HG02885 (cell line): Measurements from ENCODE around the gene TPSD1.
"Not testable (repeated sequence)": the region's sequence is repeated elsewhere in the genome, so short reads cannot be mapped to it uniquely, and the experiment has no call there.

Experiments used
- ATAC-seq: cut with Tn5 transposase; IDR thresholded peaks from one replicate; pipeline ENCODE4 v1.9.1; 2021; ENCODE audit warnings: mild to moderate bottlenecking; ENCODE audit not compliant: unreplicated experiment, poor library complexity

Gene TPSD1

DNA sequence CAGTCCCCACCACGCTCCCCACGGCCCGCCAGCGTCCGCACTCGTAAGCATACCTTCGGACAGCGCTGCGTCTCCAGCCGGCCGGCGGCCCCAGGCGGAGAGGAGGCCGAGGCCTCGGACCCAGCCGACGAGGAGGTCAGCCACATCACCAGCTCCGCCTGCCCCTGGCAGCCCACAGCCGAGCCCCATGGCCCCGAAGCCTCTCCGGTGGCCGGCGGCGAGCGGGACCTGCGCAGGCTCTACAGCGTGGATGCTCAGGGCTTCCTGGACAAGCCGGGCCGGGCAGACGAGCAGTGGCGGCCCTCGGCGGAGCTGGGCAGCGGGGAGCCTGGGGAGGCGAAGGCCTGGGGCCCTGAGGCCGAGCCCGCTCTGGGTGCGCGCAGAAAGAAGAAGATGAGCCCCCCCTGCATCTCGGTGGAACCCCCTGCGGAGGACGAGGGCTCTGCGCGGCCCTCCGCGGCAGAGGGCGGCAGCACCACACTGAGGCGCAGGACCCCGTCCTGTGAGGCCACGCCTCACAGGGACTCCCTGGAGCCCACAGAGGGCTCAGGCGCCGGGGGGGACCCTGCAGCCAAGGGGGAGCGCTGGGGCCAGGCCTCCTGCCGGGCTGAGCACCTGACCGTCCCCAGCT, 35.7 kb upstream of the TPSD1 start:
- ATAC-seq = no peak

DNA sequence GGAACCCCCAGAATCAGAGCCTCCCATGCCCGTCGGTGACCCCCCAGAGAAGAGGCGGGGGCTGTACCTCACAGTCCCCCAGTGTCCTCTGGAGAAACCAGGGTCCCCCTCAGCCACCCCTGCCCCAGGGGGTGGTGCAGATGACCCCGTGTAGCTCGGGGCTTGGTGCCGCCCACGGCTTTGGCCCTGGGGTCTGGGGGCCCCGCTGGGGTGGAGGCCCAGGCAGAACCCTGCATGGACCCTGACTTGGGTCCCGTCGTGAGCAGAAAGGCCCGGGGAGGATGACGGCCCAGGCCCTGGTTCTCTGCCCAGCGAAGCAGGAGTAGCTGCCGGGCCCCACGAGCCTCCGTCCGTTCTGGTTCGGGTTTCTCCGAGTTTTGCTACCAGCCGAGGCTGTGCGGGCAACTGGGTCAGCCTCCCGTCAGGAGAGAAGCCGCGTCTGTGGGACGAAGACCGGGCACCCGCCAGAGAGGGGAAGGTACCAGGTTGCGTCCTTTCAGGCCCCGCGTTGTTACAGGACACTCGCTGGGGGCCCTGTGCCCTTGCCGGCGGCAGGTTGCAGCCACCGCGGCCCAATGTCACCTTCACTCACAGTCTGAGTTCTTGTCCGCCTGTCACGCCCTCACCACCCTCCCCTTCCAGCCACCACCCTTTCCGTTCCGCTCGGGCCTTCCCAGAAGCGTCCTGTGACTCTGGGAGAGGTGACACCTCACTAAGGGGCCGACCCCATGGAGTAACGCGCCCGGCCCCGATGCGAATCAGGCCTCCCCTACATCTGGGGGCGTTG, 34.8 kb upstream of the TPSD1 start:
- no peak for ATAC-seq

DNA sequence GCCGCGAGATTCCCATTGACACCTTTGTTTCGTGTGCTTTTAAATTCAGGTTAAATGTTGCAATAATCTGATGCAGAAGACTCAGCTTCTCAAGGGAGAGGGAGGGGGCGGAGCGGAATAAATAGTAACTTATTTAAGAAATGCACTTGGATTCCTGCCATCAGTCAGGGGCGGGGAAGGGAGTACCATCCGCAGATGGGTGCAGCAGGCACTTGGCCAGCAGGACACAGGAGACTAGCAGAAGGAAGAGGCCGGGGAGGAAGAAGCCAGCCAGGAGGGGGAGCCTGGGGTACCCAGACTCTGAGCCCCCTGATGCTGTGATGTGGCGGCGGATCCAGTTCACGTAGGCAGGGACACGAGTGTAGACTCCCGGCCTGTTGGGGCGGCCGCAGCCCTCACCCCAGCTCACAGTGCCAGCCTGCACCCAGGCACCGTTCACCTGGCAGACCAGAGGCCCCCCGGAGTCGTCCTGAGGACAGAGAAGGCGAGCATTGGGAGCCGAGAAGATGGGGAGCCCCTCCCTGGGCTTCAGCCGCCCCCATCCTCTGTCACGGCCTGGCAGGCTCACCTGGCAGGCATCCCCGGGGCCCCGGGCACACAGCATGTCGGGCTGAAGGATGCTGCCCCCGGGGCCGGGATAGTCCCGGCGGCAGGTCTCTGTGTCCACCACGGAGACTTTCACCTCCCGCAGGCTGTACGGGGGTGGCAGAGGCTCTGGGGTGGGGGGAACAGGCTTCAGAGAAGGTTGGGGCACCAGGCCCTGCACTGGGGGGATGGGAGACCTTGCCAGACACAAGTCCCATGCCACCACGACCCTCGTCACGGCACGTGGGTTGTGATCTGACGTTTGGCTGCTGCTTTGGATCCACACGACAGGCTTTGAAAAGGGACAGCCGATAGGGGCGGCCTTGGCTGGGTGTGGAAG, 34.0 kb upstream of the TPSD1 start:
- ATAC-seq = no peak

DNA sequence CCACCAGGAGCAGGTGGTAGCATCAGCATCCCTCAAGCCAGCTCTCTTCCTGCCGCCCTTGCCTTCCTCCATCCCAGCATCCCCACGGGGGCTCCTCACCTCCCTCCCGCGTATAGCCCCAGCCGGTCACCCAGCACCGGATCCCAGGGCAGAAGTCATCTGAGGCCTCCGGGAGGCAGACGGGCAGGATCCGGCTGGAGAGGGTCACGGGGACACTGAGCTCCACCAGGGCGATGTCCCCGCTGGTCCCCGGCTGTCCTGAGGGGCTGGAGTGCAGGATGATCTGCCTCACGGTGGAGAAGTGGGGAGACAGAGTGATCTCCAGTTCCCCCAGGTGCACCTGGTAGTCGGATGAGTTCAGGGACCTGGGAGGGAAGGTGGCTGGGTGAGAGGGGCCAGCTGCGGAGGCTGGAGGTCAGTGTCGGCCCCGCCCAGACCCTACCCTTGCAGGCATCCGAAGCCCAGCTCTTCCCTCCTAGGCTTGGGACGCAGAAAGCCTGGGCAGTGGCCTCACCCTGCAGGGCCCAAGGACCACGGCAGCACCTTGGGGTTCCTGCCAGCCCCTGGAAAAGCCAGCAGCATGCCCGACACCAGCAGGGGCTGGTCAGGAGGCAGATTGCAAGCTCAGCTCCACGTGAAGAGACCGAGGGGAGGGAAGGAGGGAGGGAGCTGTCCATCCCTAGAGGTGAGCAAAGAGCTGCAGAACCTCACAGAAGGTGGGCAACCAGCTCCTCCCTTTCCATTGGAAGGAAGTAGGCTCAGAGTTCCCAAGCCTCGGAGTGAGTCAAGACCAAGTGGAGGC, 33.1 kb upstream of the TPSD1 start:
- ATAC-seq = no peak

DNA sequence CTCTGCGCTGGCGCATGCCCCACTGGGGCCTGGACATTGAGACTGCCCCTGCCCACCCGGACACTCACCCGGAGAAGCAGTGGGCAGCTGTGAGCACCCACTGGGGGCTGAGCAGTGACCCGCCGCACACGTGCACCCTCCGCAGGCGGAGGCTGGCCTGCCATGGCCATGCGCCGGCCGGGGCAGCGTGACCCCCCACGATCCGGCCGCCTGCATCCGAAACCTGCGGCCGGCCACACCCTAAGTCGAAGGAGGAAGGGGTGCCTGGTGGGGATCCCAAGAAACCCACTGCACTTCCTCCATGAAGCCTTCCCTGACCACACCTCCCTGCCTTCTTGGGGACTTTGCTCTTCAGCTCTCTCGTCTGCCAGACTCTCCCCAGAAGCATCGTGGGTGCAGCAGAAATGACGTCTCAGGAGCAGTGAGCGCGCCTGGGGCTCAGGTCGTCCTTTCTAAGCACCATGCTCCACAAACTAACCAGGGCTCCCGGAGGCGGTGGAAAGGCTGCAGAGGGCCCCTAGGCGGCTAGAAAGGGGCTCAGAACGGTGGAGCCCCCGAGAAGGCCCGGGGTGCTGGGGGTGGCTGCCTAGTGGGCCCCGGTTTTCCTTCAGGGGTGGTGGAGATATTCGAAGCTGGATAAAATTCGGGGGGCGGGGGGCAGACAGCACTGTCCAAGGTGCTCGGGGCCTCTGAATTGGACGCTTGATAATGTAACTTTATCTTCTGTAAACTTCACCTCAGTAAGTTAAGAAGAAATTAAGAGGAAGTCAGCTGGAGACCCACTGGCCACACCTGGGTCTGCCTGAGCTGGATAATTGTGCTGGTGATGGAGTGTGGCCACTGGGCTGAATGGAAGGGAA, 32.3 kb upstream of the TPSD1 start:
- ATAC-seq = no peak

DNA sequence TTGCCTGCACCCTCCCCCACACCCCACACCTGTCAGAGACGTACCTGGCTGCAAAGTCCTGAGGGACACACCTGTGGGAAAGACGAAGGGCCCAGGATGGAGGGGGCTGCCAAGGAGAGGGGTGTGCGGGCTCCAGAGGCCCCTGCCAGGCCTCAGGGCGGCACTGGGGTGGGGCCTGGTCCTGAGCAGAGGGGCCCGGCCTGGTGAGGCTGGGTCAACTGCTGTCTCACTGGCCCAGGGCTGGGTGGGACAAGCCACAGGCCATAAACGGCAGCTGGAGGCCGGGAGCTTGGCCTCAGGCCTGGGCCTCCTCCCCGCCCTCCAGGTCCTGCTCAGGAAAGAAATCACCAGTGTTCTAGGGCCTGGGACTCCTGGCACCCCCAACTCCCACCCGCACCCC, 31.3 kb upstream of the TPSD1 start:
- ATAC-seq = no peak

DNA sequence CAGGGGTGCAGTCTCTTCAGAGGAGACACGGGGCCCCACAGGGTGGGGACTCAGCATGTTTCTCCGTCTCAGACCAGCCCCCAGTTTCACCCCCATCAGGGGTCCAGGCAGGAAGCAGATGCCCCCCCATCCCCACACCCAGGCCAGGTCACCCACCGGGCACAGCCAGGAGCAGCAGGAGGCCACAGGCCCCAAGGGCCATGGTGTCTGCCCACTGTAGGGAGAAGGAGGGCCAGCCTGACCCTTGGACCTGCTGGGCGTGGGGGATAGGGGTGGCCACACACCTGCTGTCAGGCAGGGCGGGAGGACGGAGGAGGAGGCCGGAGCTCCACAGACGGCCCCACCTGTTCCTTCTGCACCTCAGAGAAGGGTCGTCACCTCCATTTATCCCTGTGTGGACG, 30.8 kb upstream of the TPSD1 start, which contains the start of gene TPSG1:
TPSG1 (minus strand) TSS at position 218 of the 401 bp plus-strand sequence; CDS start at position 202, 16 bp downstream.
- ATAC-seq = no peak

DNA sequence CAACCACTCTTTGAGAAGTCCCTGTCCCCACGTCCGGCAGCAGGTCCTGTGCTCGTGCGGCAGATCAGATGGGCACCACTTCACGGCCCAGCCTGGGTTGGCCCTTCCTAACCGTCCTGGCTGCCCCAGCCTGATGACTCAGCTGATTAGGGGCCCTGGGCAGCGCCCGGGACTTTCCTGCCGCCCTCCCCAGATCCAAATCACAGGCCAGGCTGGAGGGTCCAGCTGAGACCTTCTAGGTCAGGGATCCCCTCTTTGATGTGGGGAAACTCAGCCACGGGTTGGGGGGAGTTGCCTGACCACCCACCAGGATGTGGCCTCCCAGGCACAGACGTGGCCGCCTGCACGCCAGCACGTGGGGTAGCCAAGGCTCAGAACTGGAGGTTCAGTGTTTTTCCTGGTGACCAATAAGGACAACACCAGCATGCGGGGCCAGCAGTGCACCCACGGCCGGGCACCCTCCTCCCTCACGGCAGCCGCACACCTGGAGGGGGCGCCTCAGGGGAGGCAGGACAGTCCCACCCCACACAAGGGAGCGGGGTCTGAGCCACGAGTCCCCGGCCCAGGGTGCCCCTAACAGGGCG, 30.0 kb upstream of the TPSD1 start:
- ATAC-seq = not testable (repeated sequence)

DNA sequence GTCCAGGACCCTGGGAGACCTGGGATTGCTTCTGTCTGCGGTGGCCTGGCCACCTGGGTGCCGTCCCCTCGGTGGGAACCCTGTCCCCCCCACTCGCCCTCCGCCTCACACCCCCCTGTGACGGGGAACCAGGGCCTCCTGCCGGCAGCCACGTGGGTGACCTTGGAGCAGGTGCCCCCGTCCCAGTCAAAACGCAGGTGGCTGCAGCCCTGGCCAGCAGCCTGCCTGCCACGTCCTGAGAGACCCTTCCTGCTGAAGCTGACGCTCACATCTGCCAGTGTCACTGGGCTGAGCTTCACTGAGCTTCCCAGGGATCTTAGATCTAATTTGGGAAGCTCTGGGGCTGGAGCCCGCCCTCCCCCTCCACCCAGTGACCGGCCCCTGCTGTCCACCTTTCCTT, 29.2 kb upstream of the TPSD1 start:
- not testable (repeated sequence) for ATAC-seq

DNA sequence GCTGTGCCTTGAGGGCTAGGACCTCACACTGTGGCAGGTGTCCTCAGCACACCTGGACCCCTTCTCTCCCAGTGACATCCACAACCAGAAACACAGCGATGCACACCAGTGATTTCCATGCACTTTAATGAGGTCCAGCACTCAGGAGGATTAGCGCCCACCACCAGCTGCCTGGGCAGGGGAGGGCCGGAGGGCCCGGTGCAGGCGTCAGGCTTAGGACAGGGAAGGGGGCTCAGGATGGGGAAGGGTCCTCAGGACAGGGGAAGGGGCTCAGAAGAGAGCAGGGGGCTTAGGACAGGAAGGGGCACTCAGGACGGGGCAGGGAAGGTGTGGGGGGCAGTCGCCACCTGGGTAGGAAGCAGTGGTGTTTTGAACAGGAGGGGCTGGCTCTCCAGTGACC, 27.6 kb upstream of the TPSD1 start:
- not testable (repeated sequence) for ATAC-seq

DNA sequence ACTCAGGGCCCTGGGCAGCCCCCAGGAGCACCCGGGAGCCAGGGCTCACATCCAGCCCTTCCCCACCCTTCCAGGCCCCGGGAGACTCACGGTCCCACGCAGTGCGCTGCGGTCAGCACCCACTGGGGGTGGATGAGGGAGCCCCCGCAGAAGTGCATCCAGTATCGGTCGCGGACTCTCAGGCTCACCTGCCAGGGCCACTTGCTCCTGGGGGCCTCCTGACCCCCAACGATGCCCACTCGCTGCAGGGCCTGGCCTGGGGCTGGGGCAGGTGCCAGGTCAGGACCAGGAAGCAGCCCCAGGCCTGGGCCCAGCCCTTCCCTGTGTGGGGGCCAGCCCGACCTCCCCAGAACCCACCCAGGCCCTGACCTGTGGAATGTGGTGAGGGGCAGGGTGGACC, 26.4 kb upstream of the TPSD1 start:
- not testable (repeated sequence) for ATAC-seq

DNA sequence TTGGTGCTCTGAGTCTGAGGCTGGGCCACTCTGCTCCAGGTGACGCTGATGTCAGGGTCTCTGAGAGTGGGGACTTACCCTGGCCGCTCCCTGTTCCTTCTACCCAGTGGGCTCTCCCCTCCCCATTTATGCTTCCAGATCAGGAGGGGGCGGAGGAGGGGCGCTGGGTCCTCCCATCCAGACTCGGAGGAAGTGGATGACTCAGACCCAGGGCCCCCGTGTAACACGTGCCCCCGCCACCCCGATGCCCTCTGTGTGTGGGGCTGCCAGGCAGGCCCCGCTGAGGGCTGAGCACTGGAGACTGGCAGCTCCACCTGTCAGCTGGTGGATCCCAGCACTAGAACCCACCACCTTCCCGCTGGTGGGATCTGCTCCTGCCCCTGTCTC, 25.8 kb upstream of the TPSD1 start, which contains the start of gene TPSB2:
TPSB2 (minus strand) TSS at position 101 of the 387 bp plus-strand sequence. CDS start 233 bp downstream, outside the sequence.
- not testable (repeated sequence) for ATAC-seq

DNA sequence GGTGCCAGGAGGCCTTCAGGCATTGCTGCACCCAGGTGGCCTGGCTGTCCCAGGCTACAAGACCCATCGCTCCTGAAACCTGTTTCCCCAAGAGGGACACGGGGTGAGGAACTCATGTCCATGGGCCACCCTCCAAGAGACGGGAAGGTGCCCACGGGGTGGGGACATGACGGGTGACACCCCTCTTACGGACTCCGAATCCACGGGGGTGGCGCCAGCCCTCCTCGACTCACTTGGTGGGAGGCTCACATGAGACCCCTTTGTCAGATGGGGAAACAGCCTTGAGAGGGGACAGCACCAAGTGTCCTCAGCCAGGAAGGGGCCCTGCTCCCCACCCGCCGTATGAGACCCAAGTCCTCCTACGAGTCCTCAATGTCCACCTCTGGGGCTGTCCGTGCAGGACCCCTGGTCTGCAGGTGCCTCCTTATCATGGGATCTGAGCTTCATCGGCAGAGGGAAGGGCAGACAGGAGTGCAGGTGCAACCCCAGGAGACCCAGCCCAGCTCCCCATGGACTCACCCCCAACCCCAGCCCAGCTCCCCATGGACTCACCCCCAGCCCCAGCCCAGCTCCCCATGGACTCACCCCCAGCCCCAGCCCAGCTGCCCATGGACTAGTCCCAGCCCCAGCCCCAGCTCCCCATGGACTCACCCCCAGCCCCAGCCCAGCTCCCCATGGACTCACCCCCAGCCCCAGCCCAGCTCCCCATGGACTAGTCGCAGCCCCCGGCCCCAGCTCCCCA, 25.2 kb upstream of the TPSD1 start:
- not testable (repeated sequence) for ATAC-seq

DNA sequence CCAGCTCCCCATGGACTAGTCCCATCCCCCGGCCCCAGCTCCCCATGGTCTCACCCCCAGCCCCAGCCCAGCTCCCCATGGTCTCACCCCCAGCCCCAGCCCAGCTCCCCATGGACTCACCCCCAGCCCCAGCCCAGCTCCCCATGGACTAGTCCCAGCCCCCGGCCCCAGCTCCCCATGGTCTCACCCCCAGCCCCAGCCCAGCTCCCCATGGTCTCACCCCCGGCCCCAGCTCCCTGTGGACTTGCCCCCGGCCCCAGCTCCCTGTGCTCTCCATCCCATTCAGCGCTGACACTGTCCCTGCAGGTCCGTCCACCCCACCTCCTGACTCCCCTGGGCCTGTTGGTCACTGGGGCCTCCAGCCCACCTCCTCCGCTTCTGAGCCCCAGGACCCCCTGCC, 24.6 kb upstream of the TPSD1 start:
- not testable (repeated sequence) for ATAC-seq

DNA sequence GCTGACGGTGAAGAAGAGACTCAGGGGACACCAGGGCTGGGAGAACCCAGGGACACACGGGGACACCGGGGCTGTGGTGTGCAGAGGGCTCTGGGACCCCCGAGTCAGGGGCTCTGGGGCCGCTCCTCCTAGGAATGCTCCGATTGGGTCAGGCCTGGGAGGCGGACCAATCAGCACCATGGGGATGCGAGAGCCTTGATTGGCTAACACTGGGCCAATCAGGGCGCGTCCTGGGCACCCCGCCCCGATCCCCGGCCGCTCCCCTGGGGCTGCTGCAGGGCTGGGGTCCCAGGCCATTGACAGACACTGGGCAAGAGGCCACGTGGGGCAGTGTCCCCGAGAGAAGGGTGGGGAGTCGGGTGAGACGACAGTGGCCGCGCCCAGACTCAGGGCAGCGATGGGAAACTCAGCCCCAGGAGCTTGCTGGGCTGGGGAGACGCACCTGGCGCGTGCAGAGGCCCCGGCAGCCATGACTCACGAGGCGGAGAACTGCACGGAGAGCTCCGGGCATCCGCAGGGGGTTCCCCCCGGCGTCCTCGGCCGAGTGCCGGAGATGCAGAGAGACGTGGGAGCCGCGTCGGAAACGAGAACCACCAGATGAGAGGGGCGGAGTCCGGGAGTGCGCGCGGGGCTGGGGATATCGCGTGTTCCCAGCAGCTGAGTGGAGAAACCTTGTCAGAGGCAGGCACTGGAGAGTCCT, 23.7 kb upstream of the TPSD1 start:
- not testable (repeated sequence) for ATAC-seq

DNA sequence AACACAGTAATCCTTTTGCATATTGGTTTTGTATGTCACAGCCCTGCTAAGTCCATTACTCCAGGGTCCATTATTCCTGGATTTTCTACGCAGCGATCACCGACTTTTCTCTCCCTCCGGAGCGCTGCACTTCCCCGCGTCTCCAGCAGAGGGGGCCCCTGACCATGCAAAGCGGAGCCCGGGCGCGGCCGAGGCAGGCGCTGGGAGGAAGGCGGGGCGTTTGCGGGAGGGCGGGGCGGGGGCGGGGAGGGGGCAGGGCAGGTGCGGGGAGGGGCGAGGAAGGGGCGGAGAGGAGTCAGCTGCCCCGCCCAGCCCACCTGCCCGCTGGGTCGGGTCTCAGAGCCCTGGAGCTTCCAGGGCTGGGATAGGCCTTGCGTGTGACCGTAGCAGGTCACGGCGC, 19.2 kb upstream of the TPSD1 start:
- ATAC-seq = not testable (repeated sequence)

DNA sequence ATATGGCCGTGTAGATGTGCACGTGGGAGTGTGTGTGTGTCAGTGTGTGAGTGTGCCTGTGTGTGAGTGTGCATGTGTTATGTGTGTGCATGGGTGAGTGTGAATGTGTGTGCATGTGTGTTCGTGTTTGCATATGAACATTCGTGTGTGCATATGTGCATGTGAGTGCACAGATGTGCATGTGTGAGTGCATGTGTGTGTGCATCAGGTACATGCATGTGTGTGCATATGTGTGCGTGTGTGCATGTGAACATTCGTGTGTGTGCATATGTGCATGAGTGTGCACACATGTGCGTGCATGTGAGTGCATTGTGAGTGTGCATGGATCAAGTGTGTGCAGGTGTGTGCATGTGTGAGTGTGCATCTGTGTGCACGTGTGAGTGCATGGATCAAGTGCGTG, 17.9 kb upstream of the TPSD1 start:
- ATAC-seq = no peak
